Osteoblast (primary cell): Measurements from ENCODE around the gene SERPINB11. TPM values are rescaled to one million over a fixed set of nuclear protein-coding genes. Genes with fewer than 3 reads are reported as not detected.
"Not testable (repeated sequence)": the region's sequence is repeated elsewhere in the genome, so short reads cannot be mapped to it uniquely, and the experiment has no call there.

Source experiments
- DNase-seq: peaks from one replicate; pipeline ENCODE4 v3.0.0; 2011; ENCODE audit warnings: low spot score, mixed read lengths; ENCODE audit not compliant: insufficient read length; ENCODE audit errors: missing footprints
- H2AFZ ChIP-seq: 2 replicates; pipeline ENCODE4 v1.6.0; 2011; ENCODE audit warnings: mild to moderate bottlenecking, low read length
- H3K27ac ChIP-seq: 2 replicates; pipeline ENCODE4 v1.5.1; 2011; ENCODE audit warnings: mild to moderate bottlenecking, low read depth, low read length, moderate library complexity
- H3K27me3 ChIP-seq: 2 replicates; pipeline ENCODE4 v1.6.0; 2012; ENCODE audit warnings: mild to moderate bottlenecking, control low read depth, inconsistent platforms, low read length, moderate library complexity; ENCODE audit not compliant: insufficient read depth
- H3K36me3 ChIP-seq: 2 replicates; pipeline ENCODE4 v1.5.1; 2011; ENCODE audit warnings: mild to moderate bottlenecking, low read length, control low read depth, moderate library complexity; ENCODE audit not compliant: insufficient read depth
- H3K4me1 ChIP-seq: 2 replicates; pipeline ENCODE4 v1.5.1; 2011; ENCODE audit warnings: mild to moderate bottlenecking, low read length, control low read depth, moderate library complexity; ENCODE audit not compliant: insufficient read depth
- H3K4me2 ChIP-seq: 2 replicates; pipeline ENCODE4 v1.6.0; 2011; ENCODE audit warnings: mild to moderate bottlenecking, low read length; ENCODE audit not compliant: insufficient read depth
- H3K4me3 ChIP-seq: fragments of 200-600 bp; sonication (generic); 3 replicates; pipeline ENCODE4 v1.5.1; 2012; ENCODE audit warnings: mild to moderate bottlenecking, low read length, inconsistent platforms; ENCODE audit not compliant: insufficient read depth
- H3K79me2 ChIP-seq: 2 replicates; pipeline ENCODE4 v1.6.0; 2012; ENCODE audit warnings: mild to moderate bottlenecking, low read length, control low read depth, inconsistent platforms; ENCODE audit not compliant: insufficient read depth
- H3K9me3 ChIP-seq: 2 replicates; pipeline ENCODE4 v1.5.1; 2011; ENCODE audit warnings: low read depth, low read length, control low read depth
- H4K20me1 ChIP-seq: 2 replicates; pipeline ENCODE4 v1.6.0; 2012; ENCODE audit warnings: mild to moderate bottlenecking, low read length, control low read depth; ENCODE audit not compliant: insufficient read depth
- CTCF ChIP-seq: IDR thresholded peaks from 2 replicates; pipeline ENCODE4 v1.5.1; 2011; ENCODE audit warnings: mild to moderate bottlenecking, low read depth, low read length, moderate library complexity; ENCODE audit errors: extremely low read depth
- total RNA-seq: library from RNA; depleted of rRNA; stranded (reverse); fragments of >200 nt; gene quantifications from 2 replicates; pipeline ENCODE4 v1.2.3, GENCODE V29; 2012

The SERPINB11 gene
- total RNA-seq, 1 donor: not detected

GRCh38 chr18:63757541-63757940 is 54.8 kb downstream of the SERPINB11 start:
- Histone ChIP-seq H3K27ac (no peak overlapping the region), H3K79me2 (no peaks in the 10 kb centered on the region), H3K36me3 (no peaks in the 10 kb centered on the region), H2AFZ (no peak overlapping the region), H3K9me3 (peaks cover 3% of the 10 kb centered on the region), H3K4me1 (peaks cover 8% of the 10 kb centered on the region), H3K4me2 (no peak overlapping the region), H3K27me3 (peaks cover 4% of the 10 kb centered on the region), H4K20me1 (no peaks in the 10 kb centered on the region), H3K4me3 (no peak overlapping the region)
- no peak for TF ChIP-seq CTCF
- no peak for DNase-seq

GRCh38 chr18:63758615-63759240 is 56.0 kb downstream of the SERPINB11 start:
- Histone ChIP-seq H3K9me3 (peaks cover 3% of the 10 kb centered on the region), H3K4me2 (no peak overlapping the region), H3K27me3 (no peaks in the 10 kb centered on the region), H3K79me2 (no peaks in the 10 kb centered on the region), H4K20me1 (no peaks in the 10 kb centered on the region), H3K36me3 (no peaks in the 10 kb centered on the region), H3K4me1 (peaks cover 19% of the 10 kb centered on the region), H3K27ac (no peak overlapping the region), H2AFZ (no peak overlapping the region), H3K4me3 (no peak overlapping the region)
- no peak for TF ChIP-seq CTCF
- no peak for DNase-seq

- H3K4me3 ChIP-seq, H3K36me3 ChIP-seq, H4K20me1 ChIP-seq, H3K4me2 ChIP-seq, DNase-seq, H3K27me3 ChIP-seq, H2AFZ ChIP-seq, H3K79me2 ChIP-seq, H3K9me3 ChIP-seq, H3K27ac ChIP-seq: not testable (repeated sequence)
- H3K4me1 ChIP-seq: peaks cover 26% of the 10 kb centered on the region
These were observed 57.0 kb downstream of the SERPINB11 start for GRCh38 chr18:63759786-63760185.

- no peak for TF ChIP-seq CTCF
- H3K4me3 ChIP-seq: no peak overlapping the region
- H3K4me2 ChIP-seq: peak overlapping the region; percentile 10
- H3K79me2 ChIP-seq: no peaks in the 10 kb centered on the region
- no peaks in the 10 kb centered on the region for H3K27me3 ChIP-seq
- DNase-seq: peak; percentile 86
- no peak overlapping the region for H2AFZ ChIP-seq
- H3K4me1 ChIP-seq: peaks cover 26% of the 10 kb centered on the region
- H4K20me1 ChIP-seq: no peaks in the 10 kb centered on the region
- peak overlapping the region; percentile 63 for H3K27ac ChIP-seq
- H3K36me3 ChIP-seq: no peaks in the 10 kb centered on the region
- H3K9me3 ChIP-seq: peaks cover 3% of the 10 kb centered on the region
These were observed 59.8 kb downstream of the SERPINB11 start for GRCh38 chr18:63762518-63762917.
